Suprapubic skin (tissue), 4 donors: ENCODE measurements around the gene FRAS1. TPM values are rescaled to one million over a fixed set of nuclear protein-coding genes. Genes with fewer than 3 reads are reported as not detected.

Experiments
- DNase-seq, 2 donors: peaks; one replicate each; pipeline ENCODE4 v3.0.0-alpha.2; 2019; ENCODE audit warnings: low spot score in 2 of 2
- H3K27ac ChIP-seq: fragments of 200-600 bp; sonication (generic); one replicate; pipeline ENCODE4 v1.5.1; 2019
- H3K27me3 ChIP-seq: fragments of 200-600 bp; sonication (generic); one replicate; pipeline ENCODE4 v1.5.1; 2019
- H3K36me3 ChIP-seq: fragments of 200-600 bp; sonication (generic); one replicate; pipeline ENCODE4 v1.5.1; 2019
- H3K4me1 ChIP-seq: fragments of 200-600 bp; sonication (generic); one replicate; pipeline ENCODE4 v1.5.1; 2019
- H3K4me3 ChIP-seq: fragments of 200-600 bp; sonication (generic); one replicate; pipeline ENCODE4 v1.5.1; 2019; ENCODE audit warnings: mild to moderate bottlenecking
- H3K9me3 ChIP-seq: fragments of 200-600 bp; sonication (generic); one replicate; pipeline ENCODE4 v1.5.1; 2019
- EP300 ChIP-seq: sonication (generic); formaldehyde crosslinking; IDR thresholded peaks from one replicate; pipeline ENCODE4 v1.6.1; 2017; ENCODE audit warnings: antibody characterized with exemption
- POLR2A ChIP-seq, 2 donors: fragments of 450-650 bp; IDR thresholded peaks; one replicate each; pipeline ENCODE4 v1.6.1; 2017; ENCODE audit warnings: antibody characterized with exemption in 2 of 2, mild to moderate bottlenecking in 2 of 2, moderate library complexity in 2 of 2
- POLR2AphosphoS5 ChIP-seq, 3 donors: sonication (generic); formaldehyde crosslinking; IDR thresholded peaks; one replicate each; pipeline ENCODE4 v1.6.1; 2017; ENCODE audit warnings: antibody characterized with exemption in 3 of 3
- WGBS: methylation state at CpG from one replicate; pipeline ENCODE4 v1.1.5; 2018; 5-methylcytosine and 5-hydroxymethylcytosine counted together
- total RNA-seq, 4 donors: library from RNA; depleted of rRNA; stranded (reverse); fragments of >200 nt; gene quantifications; one replicate each; pipeline ENCODE4 v1.1.0, GENCODE V29; 2016
- TF ChIP-seq, protein P1 (sequence below), 2 donors: fragments of 200-600 bp in 1 of 2; fragments of 450-650 bp in 1 of 2; sonication (generic) in 1 of 2; IDR thresholded peaks; one replicate each; pipeline ENCODE4 v1.5.1; 2016 to 2019; ENCODE audit warnings: antibody characterized with exemption in 2 of 2, mild to moderate bottlenecking in 1 of 2, moderate library complexity in 1 of 2

FRAS1 gene
- total RNA-seq, 4 donors from 2014 or later: 1.4 to 24.9 (median 3.8) TPM

DNA sequence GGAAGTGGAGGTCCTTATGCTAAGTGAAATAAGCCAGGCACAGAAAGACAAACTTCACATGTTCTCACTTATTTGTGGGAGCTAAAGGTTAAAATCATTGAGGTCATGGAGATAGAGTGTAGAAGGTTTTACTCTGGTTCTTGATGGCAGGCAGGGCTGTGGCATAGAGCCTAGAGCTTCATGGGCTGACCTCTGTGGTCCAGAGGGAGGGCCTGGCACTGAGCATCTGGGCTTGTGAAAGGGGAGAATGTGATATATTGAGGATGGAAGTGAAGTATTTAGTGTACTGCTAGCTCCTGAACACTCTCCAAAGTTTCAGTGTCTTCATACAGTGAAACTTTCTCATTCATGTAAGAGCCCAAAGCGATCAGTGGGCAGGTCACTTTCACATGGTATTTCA lies 423.2 kb downstream of the FRAS1 start:
- Histone ChIP-seq H3K27ac (peak overlapping the region; percentile 62), H3K4me1 (no peaks in the 10 kb centered on the region), H3K36me3 (no peaks in the 10 kb centered on the region), H3K4me3 (no peak overlapping the region), H3K27me3 (no peaks in the 10 kb centered on the region), H3K9me3 (no peaks in the 10 kb centered on the region)
- 80% methylated on average over 1 of the region's 1 CpG for WGBS
- no peak for TF ChIP-seq EP300
- no peak for TF ChIP-seq POLR2A (IDR thresholded peaks at IDR 0.05)
- TF ChIP-seq, protein P1, sequence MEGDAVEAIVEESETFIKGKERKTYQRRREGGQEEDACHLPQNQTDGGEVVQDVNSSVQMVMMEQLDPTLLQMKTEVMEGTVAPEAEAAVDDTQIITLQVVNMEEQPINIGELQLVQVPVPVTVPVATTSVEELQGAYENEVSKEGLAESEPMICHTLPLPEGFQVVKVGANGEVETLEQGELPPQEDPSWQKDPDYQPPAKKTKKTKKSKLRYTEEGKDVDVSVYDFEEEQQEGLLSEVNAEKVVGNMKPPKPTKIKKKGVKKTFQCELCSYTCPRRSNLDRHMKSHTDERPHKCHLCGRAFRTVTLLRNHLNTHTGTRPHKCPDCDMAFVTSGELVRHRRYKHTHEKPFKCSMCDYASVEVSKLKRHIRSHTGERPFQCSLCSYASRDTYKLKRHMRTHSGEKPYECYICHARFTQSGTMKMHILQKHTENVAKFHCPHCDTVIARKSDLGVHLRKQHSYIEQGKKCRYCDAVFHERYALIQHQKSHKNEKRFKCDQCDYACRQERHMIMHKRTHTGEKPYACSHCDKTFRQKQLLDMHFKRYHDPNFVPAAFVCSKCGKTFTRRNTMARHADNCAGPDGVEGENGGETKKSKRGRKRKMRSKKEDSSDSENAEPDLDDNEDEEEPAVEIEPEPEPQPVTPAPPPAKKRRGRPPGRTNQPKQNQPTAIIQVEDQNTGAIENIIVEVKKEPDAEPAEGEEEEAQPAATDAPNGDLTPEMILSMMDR (IDR thresholded peaks at IDR 0.05): no peak
- TF ChIP-seq POLR2AphosphoS5 (IDR thresholded peaks at IDR 0.05): no peak
- DNase-seq: no peak

DNA sequence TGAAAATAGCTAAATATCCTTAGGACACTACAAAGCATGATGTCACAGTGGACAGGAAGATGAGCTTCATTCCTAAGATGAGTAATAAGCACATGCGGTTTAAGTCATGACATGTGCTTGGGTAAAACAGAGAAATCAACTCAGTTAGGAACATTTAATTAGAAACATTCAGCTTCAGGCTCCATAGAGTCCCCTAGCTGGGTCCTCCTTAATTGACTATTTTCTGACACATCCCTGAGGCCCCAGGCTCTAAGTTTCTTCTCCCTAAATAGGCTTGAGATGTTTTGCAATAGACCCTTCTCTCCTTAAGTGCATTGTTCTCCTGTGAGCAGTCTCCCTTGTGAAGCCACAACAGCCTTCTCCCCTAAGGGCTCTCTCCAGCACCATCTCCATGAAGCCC lies 424.1 kb downstream of the FRAS1 start:
- no peaks in the 10 kb centered on the region for H3K36me3 ChIP-seq
- no peak for DNase-seq
- TF ChIP-seq EP300 (no peak), POLR2AphosphoS5 (IDR thresholded peaks at IDR 0.05) (no peak), POLR2A (IDR thresholded peaks at IDR 0.05) (no peak)
- TF ChIP-seq, protein P1 (IDR thresholded peaks at IDR 0.05): no peak
- no peaks in the 10 kb centered on the region for H3K27me3 ChIP-seq
- H3K4me1 ChIP-seq: no peaks in the 10 kb centered on the region
- WGBS: 54% methylated on average over 1 of the region's 1 CpG
- peak overlapping the region; percentile 62 for H3K27ac ChIP-seq
- no peak overlapping the region for H3K4me3 ChIP-seq
- no peaks in the 10 kb centered on the region for H3K9me3 ChIP-seq

DNA sequence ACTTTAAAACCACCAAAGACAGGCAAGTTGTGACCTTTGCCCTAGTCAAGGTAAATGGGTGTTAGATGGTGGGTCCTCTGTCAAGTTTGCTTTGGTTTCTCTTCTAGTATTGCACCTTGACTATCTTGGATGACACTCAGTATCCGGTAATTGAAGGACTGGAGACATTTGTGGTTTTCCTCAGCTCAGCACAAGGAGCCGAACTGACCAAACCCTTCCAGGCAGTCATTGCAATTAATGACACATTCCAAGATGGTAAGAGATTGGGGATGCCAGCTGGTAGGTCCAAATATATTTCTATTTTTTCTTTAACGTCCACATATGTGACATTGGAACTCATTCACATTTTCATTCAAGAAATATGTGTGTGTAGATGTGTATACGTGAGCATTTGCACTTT lies 425.2 kb downstream of the FRAS1 start:
- H3K9me3 ChIP-seq: no peaks in the 10 kb centered on the region
- no peak overlapping the region for H3K4me3 ChIP-seq
- DNase-seq: no peak
- no peaks in the 10 kb centered on the region for H3K4me1 ChIP-seq
- TF ChIP-seq POLR2AphosphoS5 (IDR thresholded peaks at IDR 0.05): no peak
- no peak for TF ChIP-seq POLR2A (IDR thresholded peaks at IDR 0.05)
- TF ChIP-seq, protein P1 (IDR thresholded peaks at IDR 0.05): no peak
- TF ChIP-seq EP300: no peak
- no peak overlapping the region for H3K27ac ChIP-seq
- H3K27me3 ChIP-seq: no peaks in the 10 kb centered on the region
- H3K36me3 ChIP-seq: no peaks in the 10 kb centered on the region
- WGBS: 82% methylated on average over 4 of the region's 4 CpGs

DNA sequence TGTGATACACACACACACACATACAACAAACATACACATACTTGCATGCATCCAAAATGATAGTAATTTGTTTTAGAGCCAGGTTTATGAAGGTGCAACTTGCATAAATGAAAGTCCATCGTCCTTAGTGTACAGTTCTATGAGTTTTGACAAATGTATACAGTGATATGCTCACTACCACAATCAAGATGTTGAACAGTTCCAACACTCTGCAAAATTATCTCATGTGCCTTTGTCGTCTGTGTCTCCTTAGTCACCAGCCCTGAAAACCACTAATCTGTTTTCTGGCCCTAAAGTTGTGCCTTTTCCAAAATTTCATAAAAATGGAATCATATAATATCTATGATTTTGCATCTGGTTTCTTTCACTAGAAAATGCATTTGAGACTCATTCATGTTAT lies 426.7 kb downstream of the FRAS1 start:
- WGBS: 80% methylated on average over 2 of the region's 2 CpGs

DNA sequence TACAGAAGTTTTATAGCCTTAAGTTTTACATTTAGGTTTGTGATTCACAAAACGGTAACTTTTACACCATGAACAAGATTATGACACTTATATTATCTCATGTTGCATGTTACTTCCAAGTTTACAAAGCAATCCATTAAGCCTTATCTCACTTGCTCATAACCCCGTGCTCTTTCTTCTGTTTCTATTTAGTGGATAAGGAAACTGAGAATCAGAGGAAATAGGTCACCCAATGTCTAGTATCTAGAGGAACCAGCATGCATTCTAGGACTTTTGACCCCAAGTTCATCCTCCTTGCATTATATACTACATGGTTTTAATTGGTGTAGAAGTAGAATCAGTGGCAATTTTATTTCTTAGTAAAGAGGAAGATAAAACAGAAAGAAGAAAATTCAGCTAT lies 427.5 kb downstream of the FRAS1 start:
- no peak for TF ChIP-seq POLR2A (IDR thresholded peaks at IDR 0.05)
- TF ChIP-seq POLR2AphosphoS5 (IDR thresholded peaks at IDR 0.05): no peak
- TF ChIP-seq EP300: no peak
- TF ChIP-seq, protein P1 (IDR thresholded peaks at IDR 0.05): no peak
- H3K36me3 ChIP-seq: no peaks in the 10 kb centered on the region
- H3K4me1 ChIP-seq: no peaks in the 10 kb centered on the region
- H3K27ac ChIP-seq: no peak overlapping the region
- WGBS: 76% methylated on average over 2 of the region's 2 CpGs
- no peaks in the 10 kb centered on the region for H3K9me3 ChIP-seq
- no peak overlapping the region for H3K4me3 ChIP-seq
- no peak for DNase-seq
- H3K27me3 ChIP-seq: no peaks in the 10 kb centered on the region

More for the DNA sequence above, 426.7 kb downstream of the FRAS1 start:
- Histone ChIP-seq H3K36me3 (no peaks in the 10 kb centered on the region), H3K27me3 (no peaks in the 10 kb centered on the region), H3K27ac (no peak overlapping the region), H3K4me1 (no peaks in the 10 kb centered on the region), H3K4me3 (no peak overlapping the region), H3K9me3 (no peaks in the 10 kb centered on the region)
- TF ChIP-seq, protein P1 (IDR thresholded peaks at IDR 0.05): no peak
- TF ChIP-seq POLR2A (IDR thresholded peaks at IDR 0.05) (no peak), POLR2AphosphoS5 (IDR thresholded peaks at IDR 0.05) (no peak), EP300 (no peak)
- no peak for DNase-seq
